HUES6 (cell line): ENCODE results near the gene NKAIN2.
A peak's percentile ranks its signal among the peaks of the same experiment; 100 is the strongest.

Experiments used
- H3K27ac ChIP-seq: 2 replicates; pipeline ENCODE4 v1.7.0; 2013; ENCODE audit warnings: low read depth, mild to moderate bottlenecking, low read length, inconsistent platforms
- H3K27me3 ChIP-seq: 2 replicates; pipeline ENCODE4 v1.6.1; 2013; ENCODE audit warnings: low read length; ENCODE audit not compliant: control insufficient read depth, insufficient read depth
- H3K36me3 ChIP-seq: 2 replicates; pipeline ENCODE4 v1.6.1; 2013; ENCODE audit warnings: low read length; ENCODE audit not compliant: control insufficient read depth, insufficient read depth
- H3K4me1 ChIP-seq: 2 replicates; pipeline ENCODE4 v1.6.1; 2013; ENCODE audit warnings: low read length; ENCODE audit not compliant: control insufficient read depth, insufficient read depth
- H3K4me3 ChIP-seq: 2 replicates; pipeline ENCODE4 v1.5.1; 2013; ENCODE audit warnings: low read depth, low read length
- H3K9ac ChIP-seq: one replicate; pipeline ENCODE4 v1.6.1; 2013; ENCODE audit warnings: mild to moderate bottlenecking, low read length
- H3K9me3 ChIP-seq: 2 replicates; pipeline ENCODE4 v1.6.1; 2013; ENCODE audit warnings: low read depth, low read length; ENCODE audit not compliant: control insufficient read depth, insufficient read depth

Gene NKAIN2

DNA sequence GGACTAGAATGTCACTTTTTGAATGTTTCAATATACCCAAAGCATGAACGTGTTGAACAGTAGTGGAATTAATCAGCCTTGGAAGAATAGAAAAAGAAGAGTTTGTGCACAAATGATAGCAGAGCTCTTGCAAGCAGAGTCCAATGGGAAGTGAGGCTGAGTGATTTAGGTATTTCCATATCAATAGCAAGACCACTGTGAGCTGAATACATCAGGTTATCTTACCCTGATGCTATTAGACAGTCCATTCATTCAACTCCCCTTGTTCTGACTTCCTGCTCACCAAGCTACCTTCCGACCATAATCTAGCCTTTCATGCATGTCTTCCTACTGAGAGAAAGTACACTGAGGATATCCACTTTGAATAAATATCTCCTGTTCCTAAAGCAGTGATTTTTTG lies 809.4 kb downstream of the NKAIN2 start:
- H3K9ac ChIP-seq = no peak overlapping the region
- H3K36me3 ChIP-seq = no peaks in the 10 kb centered on the region
- H3K27me3 ChIP-seq = no peaks in the 10 kb centered on the region
- H3K4me1 ChIP-seq = peaks cover 4% of the 10 kb centered on the region; the same call in 1 of the 2 replicates
- no peaks in the 10 kb centered on the region for H3K9me3 ChIP-seq
- no peak overlapping the region for H3K4me3 ChIP-seq
- H3K27ac ChIP-seq = no peak overlapping the region

DNA sequence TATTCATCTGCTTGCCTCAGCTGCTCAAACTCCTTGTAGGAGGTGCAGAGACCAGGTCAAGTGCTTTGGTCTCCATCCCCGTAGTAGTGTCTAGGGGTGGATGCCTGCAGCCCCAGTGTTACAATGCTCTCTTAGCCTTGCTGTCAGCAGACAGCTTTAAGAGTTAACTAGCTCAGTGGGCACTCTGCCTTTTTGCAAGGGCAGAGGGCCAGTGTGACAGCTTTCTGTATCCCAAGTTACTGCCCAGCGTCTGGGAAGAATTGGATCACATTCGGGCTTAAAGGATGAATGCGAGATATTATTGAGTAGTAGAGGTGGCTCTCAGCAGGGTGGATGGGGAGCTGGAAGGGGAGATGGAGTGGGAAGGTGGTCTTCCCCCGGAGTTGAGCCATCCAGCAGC lies 818.7 kb downstream of the NKAIN2 start:
- Histone ChIP-seq H3K27me3 (no peaks in the 10 kb centered on the region), H3K4me1 (peaks cover 5% of the 10 kb centered on the region; the same call in 1 of the 2 replicates), H3K9ac (no peak overlapping the region), H3K36me3 (no peaks in the 10 kb centered on the region), H3K27ac (no peak overlapping the region), H3K9me3 (no peaks in the 10 kb centered on the region), H3K4me3 (no peak overlapping the region)

DNA sequence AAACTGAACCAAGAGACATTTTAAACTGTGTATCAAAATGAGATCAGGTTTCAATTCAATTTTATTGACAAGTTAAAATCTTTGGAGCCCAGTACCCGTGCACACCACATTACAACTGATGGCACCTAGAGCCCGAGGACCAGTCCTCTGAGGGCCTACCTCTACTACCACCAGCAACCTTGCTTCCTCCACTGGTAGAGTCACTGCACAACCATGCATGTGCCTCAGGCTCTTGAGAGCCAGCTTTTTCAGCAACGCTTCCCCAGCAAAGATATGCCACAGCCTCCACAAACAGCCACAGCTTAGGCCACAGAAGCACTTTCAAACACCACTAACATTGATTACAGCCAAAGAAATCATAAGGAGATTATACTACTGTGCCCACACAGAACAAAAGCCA lies 830.0 kb downstream of the NKAIN2 start:
- Histone ChIP-seq H3K27ac (no peak overlapping the region), H3K4me1 (no peaks in the 10 kb centered on the region), H3K9ac (no peak overlapping the region), H3K4me3 (no peak overlapping the region), H3K9me3 (no peaks in the 10 kb centered on the region), H3K36me3 (no peaks in the 10 kb centered on the region), H3K27me3 (no peaks in the 10 kb centered on the region)

DNA sequence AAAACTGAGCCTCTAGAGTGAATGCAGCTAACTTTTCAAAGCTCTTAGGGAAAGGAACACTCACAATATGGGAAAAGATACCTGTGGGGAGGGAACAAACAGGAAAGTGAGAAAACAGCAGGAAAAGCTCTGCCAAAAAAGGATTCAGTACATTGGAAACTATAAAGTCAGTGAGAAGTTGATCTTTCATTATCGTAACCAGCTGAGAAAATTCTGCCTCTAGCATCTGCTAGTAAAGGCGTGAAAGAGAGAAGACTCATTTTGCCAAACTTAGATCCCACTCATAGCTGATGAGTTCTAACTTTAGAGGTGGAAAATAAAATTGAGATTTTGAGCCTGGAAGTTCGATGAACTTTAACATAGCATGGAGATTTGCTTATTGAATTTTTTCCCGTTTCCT lies 836.8 kb downstream of the NKAIN2 start:
- no peaks in the 10 kb centered on the region for H3K36me3 ChIP-seq
- no peak overlapping the region for H3K27ac ChIP-seq
- H3K4me3 ChIP-seq = no peak overlapping the region
- no peaks in the 10 kb centered on the region for H3K4me1 ChIP-seq
- no peaks in the 10 kb centered on the region for H3K9me3 ChIP-seq
- no peaks in the 10 kb centered on the region for H3K27me3 ChIP-seq
- H3K9ac ChIP-seq = no peak overlapping the region

DNA sequence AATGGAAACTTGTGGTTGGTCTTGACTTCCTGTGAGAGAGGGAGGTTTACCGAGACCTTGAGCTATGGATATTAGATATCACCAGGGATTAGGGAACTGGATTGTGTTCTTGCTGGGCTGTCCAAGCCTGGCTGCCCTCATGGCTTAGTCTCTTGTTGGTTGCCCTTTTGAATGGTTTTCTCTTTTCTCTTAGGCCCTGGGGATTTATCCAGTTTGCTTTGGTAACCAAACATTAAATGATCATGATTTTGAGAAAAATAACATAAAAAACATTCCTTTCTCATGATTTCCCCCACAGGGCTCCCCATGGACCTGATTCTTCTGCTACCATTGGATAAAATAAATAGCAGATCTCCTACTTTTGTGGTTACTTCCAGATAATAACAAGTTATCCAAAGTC lies 852.2 kb downstream of the NKAIN2 start:
- no peak overlapping the region for H3K4me3 ChIP-seq
- H3K9ac ChIP-seq = no peak overlapping the region
- no peak overlapping the region for H3K27ac ChIP-seq
- H3K9me3 ChIP-seq = no peaks in the 10 kb centered on the region
- peaks cover 10% of the 10 kb centered on the region for H3K4me1 ChIP-seq
- no peaks in the 10 kb centered on the region for H3K27me3 ChIP-seq
- no peaks in the 10 kb centered on the region for H3K36me3 ChIP-seq

GRCh38 chr6:124658053-124658452 lies 854.4 kb downstream of the NKAIN2 start:
- Histone ChIP-seq H3K4me1 (peaks cover 17% of the 10 kb centered on the region), H3K27ac (no peak overlapping the region), H3K27me3 (no peaks in the 10 kb centered on the region), H3K9ac (no peak overlapping the region), H3K9me3 (no peaks in the 10 kb centered on the region), H3K4me3 (no peak overlapping the region), H3K36me3 (no peaks in the 10 kb centered on the region)

DNA sequence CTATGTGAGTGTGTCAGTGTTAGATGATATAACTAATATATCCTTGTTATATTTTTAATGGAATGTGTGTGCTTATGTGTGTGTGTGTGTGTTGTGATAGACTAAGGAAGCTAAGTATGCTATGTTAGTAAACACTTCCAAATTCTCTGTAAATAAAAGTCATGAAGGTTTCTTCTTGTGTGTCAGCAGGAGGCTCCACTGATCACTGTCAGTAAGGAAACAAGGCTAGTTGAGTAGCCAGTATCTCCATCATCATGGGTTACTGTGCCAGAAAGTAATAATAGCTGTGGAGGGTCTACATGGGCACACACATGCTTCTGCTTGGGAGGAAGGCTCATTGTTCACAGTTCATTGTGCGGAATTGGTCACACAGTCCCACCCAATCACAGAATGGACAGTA lies 855.8 kb downstream of the NKAIN2 start:
- H3K36me3 ChIP-seq = no peaks in the 10 kb centered on the region
- peaks cover 17% of the 10 kb centered on the region for H3K4me1 ChIP-seq
- H3K27ac ChIP-seq = no peak overlapping the region
- H3K9ac ChIP-seq = no peak overlapping the region
- H3K27me3 ChIP-seq = no peaks in the 10 kb centered on the region
- no peaks in the 10 kb centered on the region for H3K9me3 ChIP-seq
- H3K4me3 ChIP-seq = no peak overlapping the region

GRCh38 chr6:124660185-124660584 lies 856.5 kb downstream of the NKAIN2 start:
- Histone ChIP-seq H3K4me1 (peaks cover 17% of the 10 kb centered on the region), H3K9ac (no peak overlapping the region), H3K36me3 (no peaks in the 10 kb centered on the region), H3K9me3 (no peaks in the 10 kb centered on the region), H3K27ac (no peak overlapping the region), H3K27me3 (no peaks in the 10 kb centered on the region), H3K4me3 (no peak overlapping the region)

GRCh38 chr6:124661097-124661661 lies 857.5 kb downstream of the NKAIN2 start:
- H3K4me3 ChIP-seq = no peak overlapping the region

DNA sequence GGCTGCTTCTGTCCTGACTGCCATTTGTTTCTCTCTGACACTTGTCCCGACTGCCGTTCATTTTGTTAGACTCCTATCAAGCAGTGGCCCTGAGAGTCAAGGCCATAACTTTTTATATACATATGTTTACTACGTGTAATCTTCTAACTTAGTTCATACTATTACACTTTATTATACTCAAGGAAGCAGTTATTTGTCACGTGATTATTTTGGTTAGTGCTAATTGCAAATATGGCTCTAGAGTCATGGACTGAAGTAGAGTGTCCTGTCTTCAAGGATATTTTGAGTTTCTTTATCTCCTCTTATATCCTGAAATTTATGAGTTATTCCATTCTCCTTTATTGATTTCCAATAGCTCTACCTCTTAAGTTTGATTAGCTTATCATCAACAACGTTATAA lies 864.4 kb downstream of the NKAIN2 start:
- Histone ChIP-seq H3K4me3 (no peak overlapping the region), H3K27me3 (no peaks in the 10 kb centered on the region), H3K9ac (no peak overlapping the region), H3K4me1 (no peaks in the 10 kb centered on the region), H3K9me3 (no peaks in the 10 kb centered on the region), H3K36me3 (no peaks in the 10 kb centered on the region), H3K27ac (no peak overlapping the region)

More at GRCh38 chr6:124661097-124661661, 857.5 kb downstream of the NKAIN2 start:
- no peaks in the 10 kb centered on the region for H3K9me3 ChIP-seq
- no peak overlapping the region for H3K9ac ChIP-seq
- H3K36me3 ChIP-seq = no peaks in the 10 kb centered on the region
- peaks cover 17% of the 10 kb centered on the region for H3K4me1 ChIP-seq
- H3K27me3 ChIP-seq = no peaks in the 10 kb centered on the region
- H3K27ac ChIP-seq = peak overlapping the region; percentile 36; the same call in 1 of the 2 replicates

- H3K36me3 ChIP-seq = no peaks in the 10 kb centered on the region
- H3K9me3 ChIP-seq = peaks cover 6% of the 10 kb centered on the region
- H3K27me3 ChIP-seq = no peaks in the 10 kb centered on the region
- H3K4me1 ChIP-seq = no peaks in the 10 kb centered on the region
- no peak overlapping the region for H3K4me3 ChIP-seq
- no peak overlapping the region for H3K27ac ChIP-seq
- no peak overlapping the region for H3K9ac ChIP-seq
These were observed 866.2 kb downstream of the NKAIN2 start for GRCh38 chr6:124669713-124670480.
